WTC11 (cell line): ENCODE measurements around the gene ZNF417. TPM values are rescaled to one million over a fixed set of nuclear protein-coding genes. Genes with fewer than 3 reads are reported as not detected.

Source experiments
- ATAC-seq: fragments of 200-7000 bp; cut with Tn5 transposase; 2 replicates; pipeline ENCODE4 v1.10.0; 2021; ENCODE audit warnings: mild to moderate bottlenecking, moderate library complexity
- CTCF ChIA-PET: fragments of 300-600 bp; sonication (Branson Sonifier 250); formaldehyde crosslinking; loops from one replicate; lab custom pipeline; 2021; ENCODE audit warnings: antibody characterized with exemption; lab: Charles Lee
- POLR2A ChIA-PET: fragments of 350-600 bp; sonication (Branson Sonifier 250); formaldehyde crosslinking; loops from one replicate; lab custom pipeline; 2021; ENCODE audit warnings: antibody characterized with exemption; lab: Charles Lee
- DNase-seq: peaks from one replicate; pipeline ENCODE4 v3.0.0; 2021; ENCODE audit warnings: low spot score
- H3K27ac Mint-ChIP-seq: 2 replicates; pipeline ENCODE4 v1.8.0; 2021; ENCODE audit warnings: mixed read lengths
- H3K27me3 Mint-ChIP-seq: 2 replicates; pipeline ENCODE4 v1.8.0; 2021; ENCODE audit warnings: low read depth, mild to moderate bottlenecking, moderate library complexity, mixed read lengths
- H3K36me3 Mint-ChIP-seq: 2 replicates; pipeline ENCODE4 v1.8.0; 2021; ENCODE audit warnings: mixed read lengths
- H3K4me1 Mint-ChIP-seq: 2 replicates; pipeline ENCODE4 v1.8.0; 2022; ENCODE audit warnings: mixed read lengths
- H3K4me3 Mint-ChIP-seq: 2 replicates; pipeline ENCODE4 v1.8.0; 2021; ENCODE audit warnings: mild to moderate bottlenecking, moderate library complexity, mixed read lengths
- H3K9me3 Mint-ChIP-seq: 2 replicates; pipeline ENCODE4 v1.8.0; 2021; ENCODE audit warnings: mixed read lengths
- EMX1 ChIP-seq: fragments of 250-450 bp; sonication (Bioruptor Pico); IDR thresholded peaks from 2 replicates; pipeline ENCODE4 v1.8.0; 2021; ENCODE audit warnings: mild to moderate bottlenecking
- ESRRA ChIP-seq: sonication (generic); formaldehyde crosslinking; IDR thresholded peaks from 2 replicates; pipeline ENCODE4 v1.8.1; 2022; ENCODE audit warnings: mild to moderate bottlenecking, missing genetic modification reagents, borderline replicate concordance
- FOXJ3 ChIP-seq: sonication (generic); formaldehyde crosslinking; IDR thresholded peaks from 2 replicates; pipeline ENCODE4 v1.9.0; 2021; ENCODE audit warnings: missing genetic modification reagents, mild to moderate bottlenecking, borderline replicate concordance
- FOXP1 ChIP-seq: sonication (generic); formaldehyde crosslinking; IDR thresholded peaks from 2 replicates; pipeline ENCODE4 v1.8.0; 2022; ENCODE audit warnings: missing genetic modification reagents, mild to moderate bottlenecking, moderate library complexity, borderline replicate concordance
- MYBL2 ChIP-seq: sonication (generic); formaldehyde crosslinking; IDR thresholded peaks from 2 replicates; pipeline ENCODE4 v1.8.1; 2023; ENCODE audit warnings: mild to moderate bottlenecking, moderate library complexity, missing genetic modification reagents
- NFE2L1 ChIP-seq: sonication (generic); formaldehyde crosslinking; IDR thresholded peaks from 2 replicates; pipeline ENCODE4 v1.8.1; 2023; ENCODE audit warnings: missing genetic modification reagents
- NFYB ChIP-seq: sonication (generic); formaldehyde crosslinking; conservative IDR thresholded peaks from 2 replicates; pipeline ENCODE4 v1.8.0; 2022; ENCODE audit warnings: low read depth, missing genetic modification reagents
- SMAD4 ChIP-seq: sonication (generic); formaldehyde crosslinking; IDR thresholded peaks from 2 replicates; pipeline ENCODE4 v1.8.0; 2022; ENCODE audit warnings: mild to moderate bottlenecking, missing genetic modification reagents
- SP1 ChIP-seq: sonication (generic); formaldehyde crosslinking; conservative IDR thresholded peaks from 2 replicates; pipeline ENCODE4 v1.8.1; 2022; ENCODE audit warnings: missing genetic modification reagents
- ZNF232 ChIP-seq: sonication (generic); formaldehyde crosslinking; IDR thresholded peaks from 2 replicates; pipeline ENCODE4 v1.8.0; 2022; ENCODE audit warnings: mild to moderate bottlenecking, missing genetic modification reagents
- ZNF416 ChIP-seq: fragments of 250-450 bp; sonication (Bioruptor Pico); IDR thresholded peaks from 2 replicates; pipeline ENCODE4 v1.9.0; 2021; ENCODE audit warnings: mild to moderate bottlenecking, inconsistent platforms
- total RNA-seq: library from RNA; stranded (reverse); gene quantifications from 3 replicates; pipeline ENCODE4 v1.2.3, GENCODE V29; 2021
- TF ChIP-seq, protein P1 (sequence below): sonication (generic); formaldehyde crosslinking; IDR thresholded peaks from 2 replicates; pipeline ENCODE4 v1.8.0; 2023; ENCODE audit warnings: mild to moderate bottlenecking, missing genetic modification reagents
- TF ChIP-seq, protein P2 (sequence below): sonication (generic); formaldehyde crosslinking; IDR thresholded peaks from 2 replicates; pipeline ENCODE4 v1.8.1; 2023; ENCODE audit warnings: mild to moderate bottlenecking, missing genetic modification reagents
- TF ChIP-seq, protein P3 (sequence below): fragments of 250-450 bp; sonication (Bioruptor Pico); conservative IDR thresholded peaks from 2 replicates; pipeline ENCODE4 v1.9.0; 2021; ENCODE audit warnings: mild to moderate bottlenecking
- TF ChIP-seq, protein P4 (sequence below): sonication (generic); formaldehyde crosslinking; IDR thresholded peaks from 2 replicates; pipeline ENCODE4 v1.8.0; 2022; ENCODE audit warnings: missing genetic modification reagents
- TF ChIP-seq, protein P5 (sequence below): fragments of 250-450 bp; sonication (Bioruptor Pico); IDR thresholded peaks from 2 replicates; pipeline ENCODE4 v1.9.0; 2021; ENCODE audit warnings: mild to moderate bottlenecking
- TF ChIP-seq, protein P6 (sequence below): sonication (generic); formaldehyde crosslinking; IDR thresholded peaks from 2 replicates; pipeline ENCODE4 v1.8.1; 2023; ENCODE audit warnings: mild to moderate bottlenecking, moderate library complexity, missing genetic modification reagents
- TF ChIP-seq, protein P7 (sequence below): sonication (generic); formaldehyde crosslinking; IDR thresholded peaks from 2 replicates; pipeline ENCODE4 v1.8.0; 2022; ENCODE audit warnings: mild to moderate bottlenecking, missing genetic modification reagents
- TF ChIP-seq, protein P8 (sequence below): sonication (generic); formaldehyde crosslinking; IDR thresholded peaks from 2 replicates; pipeline ENCODE4 v1.8.1; 2022; ENCODE audit warnings: mild to moderate bottlenecking, moderate library complexity, missing genetic modification reagents

The ZNF417 gene
- total RNA-seq, 1 experiment from 2014 or later = 22.6 TPM

DNA sequence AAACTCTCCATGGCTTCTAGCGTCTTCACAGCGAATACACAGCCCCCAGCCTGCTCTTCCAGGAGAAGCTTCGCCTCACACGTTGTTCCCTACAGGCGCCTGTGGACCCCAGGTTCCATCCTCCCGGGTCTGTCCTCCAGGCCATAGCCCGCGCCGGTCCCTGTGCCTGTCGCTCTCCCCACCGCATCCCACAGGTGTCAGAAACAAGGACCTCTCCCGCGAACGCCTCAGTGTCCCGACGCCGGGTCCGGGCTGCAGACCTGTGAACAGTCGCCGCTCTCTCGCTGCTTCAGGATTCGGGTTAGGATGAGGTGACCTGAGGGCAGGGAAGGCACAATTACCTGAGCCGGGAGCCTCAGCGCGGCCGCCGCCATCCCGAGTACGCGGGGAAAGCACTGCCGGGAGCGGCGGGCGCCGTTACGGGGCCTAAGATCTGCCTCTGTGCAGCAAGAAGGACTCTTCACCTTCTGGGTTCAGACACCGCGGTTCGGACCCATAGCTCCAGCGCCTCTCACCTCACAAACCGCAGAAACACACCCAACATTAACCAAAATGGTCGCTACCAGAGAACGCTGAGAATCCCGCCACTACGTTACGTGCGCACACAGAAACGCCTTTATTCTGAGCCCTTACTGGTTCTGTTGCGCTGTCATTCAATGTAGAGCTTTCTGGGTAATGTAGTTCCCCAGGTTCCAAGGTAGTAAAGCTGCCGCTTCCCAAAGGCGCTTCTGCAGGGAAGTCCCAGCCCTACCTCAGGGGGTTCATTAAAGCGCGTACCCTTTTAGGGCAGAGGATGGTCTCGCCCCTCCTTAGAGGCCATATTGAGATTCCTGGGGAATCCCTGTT is 18.7 kb upstream of the ZNF417 start, which contains the start of gene ZNF418:
Gene ZNF418 (minus strand): TSS at position 583 of the 846 bp plus-strand sequence. CDS start 1,580 bp downstream, outside the sequence.
- Mint-ChIP-seq H3K4me3 (peak within 1 kb of the TSS; percentile 100), H3K9me3 (peaks cover 2% of the 10 kb centered on the region), H3K27me3 (no peaks in the 10 kb centered on the region)
- POLR2A ChIA-PET = interaction anchor here (0.5 to 1.8 kb wide), 11 partner anchors 18 to 321 kb away, joined by 3 to 13 read pairs (median 3); partner anchors contain the start of genes ZNF134, ZNF135, ZNF417 and ZNF586
- CTCF ChIA-PET = interaction anchor here (0.6 to 1.2 kb wide), 9 partner anchors 13 to 223 kb away, joined by 3 to 4 read pairs (median 3); partner anchors contain the start of gene ZNF417
- peak; percentile 99 for ATAC-seq
- TF ChIP-seq SMAD4 (CRISPR knock-in tag) (0 out of 2 replicates have a peak, but pooled peaks have one; percentile 41), SP1 (peak; percentile 76), NFE2L1 (CRISPR knock-in tag) (0 out of 2 replicates have a peak, but pooled peaks have one; percentile 26), MYBL2 (0 out of 2 replicates have a peak, but pooled peaks have one; percentile 60), EMX1 (no peak), ZNF232 (CRISPR knock-in tag) (0 out of 2 replicates have a peak, but pooled peaks have one; percentile 50), FOXP1 (CRISPR knock-in tag) (peak; percentile 83; the same call in 1 of the 2 replicates), ZNF416 (peak; percentile 78; the same call in 1 of the 2 replicates), NFYB (CRISPR knock-in tag) (peak; percentile 77), ESRRA (CRISPR knock-in tag) (no peak), FOXJ3 (CRISPR knock-in tag) (no peak)
- TF ChIP-seq, protein P1, sequence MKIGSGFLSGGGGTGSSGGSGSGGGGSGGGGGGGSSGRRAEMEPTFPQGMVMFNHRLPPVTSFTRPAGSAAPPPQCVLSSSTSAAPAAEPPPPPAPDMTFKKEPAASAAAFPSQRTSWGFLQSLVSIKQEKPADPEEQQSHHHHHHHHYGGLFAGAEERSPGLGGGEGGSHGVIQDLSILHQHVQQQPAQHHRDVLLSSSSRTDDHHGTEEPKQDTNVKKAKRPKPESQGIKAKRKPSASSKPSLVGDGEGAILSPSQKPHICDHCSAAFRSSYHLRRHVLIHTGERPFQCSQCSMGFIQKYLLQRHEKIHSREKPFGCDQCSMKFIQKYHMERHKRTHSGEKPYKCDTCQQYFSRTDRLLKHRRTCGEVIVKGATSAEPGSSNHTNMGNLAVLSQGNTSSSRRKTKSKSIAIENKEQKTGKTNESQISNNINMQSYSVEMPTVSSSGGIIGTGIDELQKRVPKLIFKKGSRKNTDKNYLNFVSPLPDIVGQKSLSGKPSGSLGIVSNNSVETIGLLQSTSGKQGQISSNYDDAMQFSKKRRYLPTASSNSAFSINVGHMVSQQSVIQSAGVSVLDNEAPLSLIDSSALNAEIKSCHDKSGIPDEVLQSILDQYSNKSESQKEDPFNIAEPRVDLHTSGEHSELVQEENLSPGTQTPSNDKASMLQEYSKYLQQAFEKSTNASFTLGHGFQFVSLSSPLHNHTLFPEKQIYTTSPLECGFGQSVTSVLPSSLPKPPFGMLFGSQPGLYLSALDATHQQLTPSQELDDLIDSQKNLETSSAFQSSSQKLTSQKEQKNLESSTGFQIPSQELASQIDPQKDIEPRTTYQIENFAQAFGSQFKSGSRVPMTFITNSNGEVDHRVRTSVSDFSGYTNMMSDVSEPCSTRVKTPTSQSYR = no peak
- TF ChIP-seq, protein P2, sequence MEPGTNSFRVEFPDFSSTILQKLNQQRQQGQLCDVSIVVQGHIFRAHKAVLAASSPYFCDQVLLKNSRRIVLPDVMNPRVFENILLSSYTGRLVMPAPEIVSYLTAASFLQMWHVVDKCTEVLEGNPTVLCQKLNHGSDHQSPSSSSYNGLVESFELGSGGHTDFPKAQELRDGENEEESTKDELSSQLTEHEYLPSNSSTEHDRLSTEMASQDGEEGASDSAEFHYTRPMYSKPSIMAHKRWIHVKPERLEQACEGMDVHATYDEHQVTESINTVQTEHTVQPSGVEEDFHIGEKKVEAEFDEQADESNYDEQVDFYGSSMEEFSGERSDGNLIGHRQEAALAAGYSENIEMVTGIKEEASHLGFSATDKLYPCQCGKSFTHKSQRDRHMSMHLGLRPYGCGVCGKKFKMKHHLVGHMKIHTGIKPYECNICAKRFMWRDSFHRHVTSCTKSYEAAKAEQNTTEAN (CRISPR knock-in tag) = 0 out of 2 replicates have a peak, but pooled peaks have one; percentile 62
- TF ChIP-seq, protein P3, sequence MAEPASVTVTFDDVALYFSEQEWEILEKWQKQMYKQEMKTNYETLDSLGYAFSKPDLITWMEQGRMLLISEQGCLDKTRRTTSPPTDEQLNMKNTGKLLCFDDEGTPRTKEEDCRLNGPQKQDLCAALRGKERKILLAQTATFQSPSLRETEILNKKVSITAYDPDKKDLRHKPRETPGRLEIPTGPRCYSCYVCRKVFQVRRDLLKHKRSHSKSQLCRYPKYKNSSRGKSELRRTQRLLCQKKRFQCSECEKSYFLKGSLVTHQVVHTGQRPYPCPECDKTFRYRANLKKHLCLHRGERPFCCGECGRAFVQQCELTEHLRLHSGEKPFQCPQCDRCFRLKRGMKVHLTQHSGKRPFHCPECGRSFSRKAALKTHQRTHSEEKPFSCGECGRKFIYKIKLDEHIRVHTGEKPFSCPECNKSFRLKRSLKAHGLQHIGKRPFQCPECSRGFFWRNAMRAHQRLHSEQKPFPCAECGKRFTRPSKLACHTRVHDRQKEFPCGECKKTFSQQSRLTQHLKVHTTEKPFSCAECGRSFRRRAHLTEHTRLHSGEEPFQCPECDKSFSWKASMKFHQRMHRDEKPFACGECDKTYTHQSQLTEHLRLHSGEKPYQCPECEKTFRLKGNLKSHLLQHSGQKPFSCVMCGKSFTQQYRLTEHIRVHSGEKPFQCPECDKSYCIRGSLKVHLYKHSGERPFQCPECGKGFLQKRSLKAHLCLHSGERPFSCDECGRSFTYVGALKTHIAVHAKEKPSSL = no peak
- TF ChIP-seq, protein P4, sequence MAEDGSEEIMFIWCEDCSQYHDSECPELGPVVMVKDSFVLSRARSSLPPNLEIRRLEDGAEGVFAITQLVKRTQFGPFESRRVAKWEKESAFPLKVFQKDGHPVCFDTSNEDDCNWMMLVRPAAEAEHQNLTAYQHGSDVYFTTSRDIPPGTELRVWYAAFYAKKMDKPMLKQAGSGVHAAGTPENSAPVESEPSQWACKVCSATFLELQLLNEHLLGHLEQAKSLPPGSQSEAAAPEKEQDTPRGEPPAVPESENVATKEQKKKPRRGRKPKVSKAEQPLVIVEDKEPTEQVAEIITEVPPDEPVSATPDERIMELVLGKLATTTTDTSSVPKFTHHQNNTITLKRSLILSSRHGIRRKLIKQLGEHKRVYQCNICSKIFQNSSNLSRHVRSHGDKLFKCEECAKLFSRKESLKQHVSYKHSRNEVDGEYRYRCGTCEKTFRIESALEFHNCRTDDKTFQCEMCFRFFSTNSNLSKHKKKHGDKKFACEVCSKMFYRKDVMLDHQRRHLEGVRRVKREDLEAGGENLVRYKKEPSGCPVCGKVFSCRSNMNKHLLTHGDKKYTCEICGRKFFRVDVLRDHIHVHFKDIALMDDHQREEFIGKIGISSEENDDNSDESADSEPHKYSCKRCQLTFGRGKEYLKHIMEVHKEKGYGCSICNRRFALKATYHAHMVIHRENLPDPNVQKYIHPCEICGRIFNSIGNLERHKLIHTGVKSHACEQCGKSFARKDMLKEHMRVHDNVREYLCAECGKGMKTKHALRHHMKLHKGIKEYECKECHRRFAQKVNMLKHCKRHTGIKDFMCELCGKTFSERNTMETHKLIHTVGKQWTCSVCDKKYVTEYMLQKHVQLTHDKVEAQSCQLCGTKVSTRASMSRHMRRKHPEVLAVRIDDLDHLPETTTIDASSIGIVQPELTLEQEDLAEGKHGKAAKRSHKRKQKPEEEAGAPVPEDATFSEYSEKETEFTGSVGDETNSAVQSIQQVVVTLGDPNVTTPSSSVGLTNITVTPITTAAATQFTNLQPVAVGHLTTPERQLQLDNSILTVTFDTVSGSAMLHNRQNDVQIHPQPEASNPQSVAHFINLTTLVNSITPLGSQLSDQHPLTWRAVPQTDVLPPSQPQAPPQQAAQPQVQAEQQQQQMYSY (CRISPR knock-in tag) = peak; percentile 87
- TF ChIP-seq, protein P5, sequence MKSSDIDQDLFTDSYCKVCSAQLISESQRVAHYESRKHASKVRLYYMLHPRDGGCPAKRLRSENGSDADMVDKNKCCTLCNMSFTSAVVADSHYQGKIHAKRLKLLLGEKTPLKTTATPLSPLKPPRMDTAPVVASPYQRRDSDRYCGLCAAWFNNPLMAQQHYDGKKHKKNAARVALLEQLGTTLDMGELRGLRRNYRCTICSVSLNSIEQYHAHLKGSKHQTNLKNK (CRISPR knock-in tag) = no peak
- TF ChIP-seq, protein P6, sequence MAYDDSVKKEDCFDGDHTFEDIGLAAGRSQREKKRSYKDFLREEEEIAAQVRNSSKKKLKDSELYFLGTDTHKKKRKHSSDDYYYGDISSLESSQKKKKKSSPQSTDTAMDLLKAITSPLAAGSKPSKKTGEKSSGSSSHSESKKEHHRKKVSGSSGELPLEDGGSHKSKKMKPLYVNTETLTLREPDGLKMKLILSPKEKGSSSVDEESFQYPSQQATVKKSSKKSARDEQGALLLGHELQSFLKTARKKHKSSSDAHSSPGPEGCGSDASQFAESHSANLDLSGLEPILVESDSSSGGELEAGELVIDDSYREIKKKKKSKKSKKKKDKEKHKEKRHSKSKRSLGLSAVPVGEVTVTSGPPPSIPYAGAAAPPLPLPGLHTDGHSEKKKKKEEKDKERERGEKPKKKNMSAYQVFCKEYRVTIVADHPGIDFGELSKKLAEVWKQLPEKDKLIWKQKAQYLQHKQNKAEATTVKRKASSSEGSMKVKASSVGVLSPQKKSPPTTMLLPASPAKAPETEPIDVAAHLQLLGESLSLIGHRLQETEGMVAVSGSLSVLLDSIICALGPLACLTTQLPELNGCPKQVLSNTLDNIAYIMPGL = peak; percentile 71
- TF ChIP-seq, protein P7, sequence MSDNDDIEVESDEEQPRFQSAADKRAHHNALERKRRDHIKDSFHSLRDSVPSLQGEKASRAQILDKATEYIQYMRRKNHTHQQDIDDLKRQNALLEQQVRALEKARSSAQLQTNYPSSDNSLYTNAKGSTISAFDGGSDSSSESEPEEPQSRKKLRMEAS (CRISPR knock-in tag) = 0 out of 2 replicates have a peak, but pooled peaks have one; percentile 26
- TF ChIP-seq, protein P8, sequence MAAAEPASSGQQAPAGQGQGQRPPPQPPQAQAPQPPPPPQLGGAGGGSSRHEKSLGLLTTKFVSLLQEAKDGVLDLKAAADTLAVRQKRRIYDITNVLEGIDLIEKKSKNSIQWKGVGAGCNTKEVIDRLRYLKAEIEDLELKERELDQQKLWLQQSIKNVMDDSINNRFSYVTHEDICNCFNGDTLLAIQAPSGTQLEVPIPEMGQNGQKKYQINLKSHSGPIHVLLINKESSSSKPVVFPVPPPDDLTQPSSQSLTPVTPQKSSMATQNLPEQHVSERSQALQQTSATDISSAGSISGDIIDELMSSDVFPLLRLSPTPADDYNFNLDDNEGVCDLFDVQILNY (CRISPR knock-in tag) = peak; percentile 62; the same call in 1 of the 2 replicates
- TF ChIP-seq, all 79 proteins: peak for 13
- H3K27ac Mint-ChIP-seq = peak within 1 kb of the TSS; percentile 98
- H3K4me1 Mint-ChIP-seq = peaks cover 14% of the 10 kb centered on the region
- peaks cover 52% of the 10 kb centered on the region for H3K36me3 Mint-ChIP-seq
- peak; percentile 71 for DNase-seq
